Keratinocyte (primary cell): ENCODE data around the gene CD207. TPM values are rescaled to one million over a fixed set of nuclear protein-coding genes. Genes with fewer than 3 reads are reported as not detected.

Source experiments
- DNase-seq: peaks from one replicate; pipeline ENCODE4 v3.0.0-alpha.2; 2011; ENCODE audit warnings: low read depth, missing footprints, low spot score
- FAIRE-seq: peaks from 2 replicates; lab custom pipeline; 2011; peaks lifted over from hg19 to GRCh38; lab: Jason Lieb, UNC
- H2AFZ ChIP-seq: 2 replicates; pipeline ENCODE4 v1.6.0; 2012; ENCODE audit warnings: low read length, control low read depth, inconsistent platforms; ENCODE audit not compliant: control insufficient read depth
- H3K27ac ChIP-seq: 2 replicates; pipeline ENCODE4 v1.5.1; 2011; ENCODE audit warnings: low read length; ENCODE audit not compliant: control insufficient read depth, insufficient read depth
- H3K27me3 ChIP-seq: 3 replicates; pipeline ENCODE4 v1.6.0; 2011; ENCODE audit warnings: low read length; ENCODE audit not compliant: control insufficient read depth, insufficient read depth; ENCODE audit errors: extremely low read depth
- H3K36me3 ChIP-seq, 2 experiments: 2 replicates in 1 of 2; 3 replicates in 1 of 2; pipeline ENCODE4 v1.5.1; 2011; ENCODE audit warnings: low read length in 2 of 2, mild to moderate bottlenecking in 1 of 2; ENCODE audit not compliant: control insufficient read depth in 2 of 2, insufficient read depth in 2 of 2; ENCODE audit errors: extremely low read depth in 1 of 2
- H3K4me1 ChIP-seq: 3 replicates; pipeline ENCODE4 v1.5.1; 2011; ENCODE audit warnings: low read length; ENCODE audit not compliant: control insufficient read depth, insufficient read depth; ENCODE audit errors: extremely low read depth
- H3K4me2 ChIP-seq: 3 replicates; pipeline ENCODE4 v1.6.0; 2011; ENCODE audit warnings: low read depth, low read length; ENCODE audit not compliant: control insufficient read depth, insufficient read depth; ENCODE audit errors: extremely low read depth
- H3K4me3 ChIP-seq, 3 experiments: fragments of 200-600 bp in 1 of 3; sonication (generic) in 1 of 3; 2 replicates in 2 of 3; 3 replicates in 1 of 3; pipeline ENCODE4 v1.5.1; 2011 to 2016; ENCODE audit warnings: low read length in 3 of 3, mild to moderate bottlenecking in 3 of 3, control low read depth in 2 of 3, inconsistent platforms in 1 of 3, low read depth in 1 of 3, mixed read lengths in 1 of 3, mixed run types in 1 of 3, moderate library complexity in 1 of 3; ENCODE audit not compliant: control insufficient read depth in 2 of 3, insufficient read depth in 2 of 3; ENCODE audit errors: extremely low read depth in 1 of 3
- H3K79me2 ChIP-seq: 2 replicates; pipeline ENCODE4 v1.6.0; 2012; ENCODE audit warnings: low read length; ENCODE audit not compliant: control insufficient read depth, insufficient read depth
- H3K9ac ChIP-seq: 3 replicates; pipeline ENCODE4 v1.6.0; 2011; ENCODE audit warnings: low read length; ENCODE audit not compliant: control insufficient read depth, insufficient read depth; ENCODE audit errors: extremely low read depth
- H3K9me1 ChIP-seq: 3 replicates; pipeline ENCODE4 v1.6.0; 2011; ENCODE audit warnings: low read length; ENCODE audit not compliant: control insufficient read depth, insufficient read depth; ENCODE audit errors: extremely low read depth
- H3K9me3 ChIP-seq: 2 replicates; pipeline ENCODE4 v1.5.1; 2012; ENCODE audit warnings: low read depth, low read length; ENCODE audit not compliant: control insufficient read depth
- H4K20me1 ChIP-seq: 3 replicates; pipeline ENCODE4 v1.6.0; 2011; ENCODE audit warnings: low read length; ENCODE audit not compliant: control insufficient read depth, insufficient read depth; ENCODE audit errors: extremely low read depth
- EZH2 ChIP-seq: IDR thresholded peaks from one replicate; pipeline ENCODE4 v1.6.1; 2012; ENCODE audit warnings: inconsistent platforms, mild to moderate bottlenecking, low read length, moderate library complexity
- dilution Hi-C: fragments of 300-500 bp; cut with MboI; formaldehyde crosslinking; loops from one replicate; pipeline ENCODE4 v1.7.0; 2020; ENCODE audit warnings: low sequenced_read_pairs; ENCODE audit not compliant: extremely low pct_ligation_motif_present
- polyA plus RNA-seq, 5 experiments: library from polyadenylated mRNA; depleted of rRNA in 3 of 5; stranded (reverse) in 3 of 5; stranded (forward) in 1 of 5; unstranded in 1 of 5; fragments of >200 nt; gene quantifications; 1 replicate in 1 of 5; 2 replicates in 3 of 5; 3 replicates in 1 of 5; pipeline versions ENCODE4 v1.2.1 to v1.2.3, GENCODE V29; 2011 to 2012; ENCODE audit warnings: missing spikeins in 2 of 5, low read depth in 1 of 5, low replicate concordance in 1 of 5
- TF ChIP-seq, protein P1 (sequence below), 3 experiments: IDR thresholded peaks in 1 of 3; conservative IDR thresholded peaks in 1 of 3; optimal IDR thresholded peaks in 1 of 3; 2 replicates in 2 of 3; 3 replicates in 1 of 3; pipeline versions ENCODE3 to v1.5.1; 2011; ENCODE audit warnings: low read length in 3 of 3, mild to moderate bottlenecking in 3 of 3, moderate library complexity in 2 of 3, control low read depth in 1 of 3, inconsistent platforms in 1 of 3; ENCODE audit not compliant: insufficient read depth in 2 of 3; ENCODE audit errors: extremely low read depth in 1 of 3

Gene CD207
- polyA plus RNA-seq, 1 donor (not counting 4 experiments of a cell fraction or from before 2014, with no cell fraction given) = not detected

DNA sequence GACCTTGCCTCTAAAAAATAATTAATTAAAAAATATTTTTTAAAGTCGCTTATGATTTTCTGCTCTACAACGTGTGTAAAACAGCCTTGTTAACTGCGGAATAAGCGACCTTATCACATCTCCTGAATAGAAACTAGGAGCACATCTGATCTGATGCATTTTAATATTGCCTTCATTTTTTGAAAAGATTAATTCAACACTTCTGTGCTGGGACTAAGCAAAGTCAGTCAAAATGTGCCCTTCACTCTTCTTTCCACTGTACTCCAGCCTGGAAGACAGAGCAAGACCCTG lies 27.8 kb downstream of the CD207 start:
- H3K9me3 ChIP-seq = no peaks in the 10 kb centered on the region
- H3K4me1 ChIP-seq = no peaks in the 10 kb centered on the region
- no peaks in the 10 kb centered on the region for H3K9me1 ChIP-seq
- FAIRE-seq (no peak), DNase-seq (no peak)
- no peaks in the 10 kb centered on the region for H3K79me2 ChIP-seq
- no peak overlapping the region for H3K9ac ChIP-seq
- H4K20me1 ChIP-seq = no peaks in the 10 kb centered on the region
- TF ChIP-seq, protein P1, sequence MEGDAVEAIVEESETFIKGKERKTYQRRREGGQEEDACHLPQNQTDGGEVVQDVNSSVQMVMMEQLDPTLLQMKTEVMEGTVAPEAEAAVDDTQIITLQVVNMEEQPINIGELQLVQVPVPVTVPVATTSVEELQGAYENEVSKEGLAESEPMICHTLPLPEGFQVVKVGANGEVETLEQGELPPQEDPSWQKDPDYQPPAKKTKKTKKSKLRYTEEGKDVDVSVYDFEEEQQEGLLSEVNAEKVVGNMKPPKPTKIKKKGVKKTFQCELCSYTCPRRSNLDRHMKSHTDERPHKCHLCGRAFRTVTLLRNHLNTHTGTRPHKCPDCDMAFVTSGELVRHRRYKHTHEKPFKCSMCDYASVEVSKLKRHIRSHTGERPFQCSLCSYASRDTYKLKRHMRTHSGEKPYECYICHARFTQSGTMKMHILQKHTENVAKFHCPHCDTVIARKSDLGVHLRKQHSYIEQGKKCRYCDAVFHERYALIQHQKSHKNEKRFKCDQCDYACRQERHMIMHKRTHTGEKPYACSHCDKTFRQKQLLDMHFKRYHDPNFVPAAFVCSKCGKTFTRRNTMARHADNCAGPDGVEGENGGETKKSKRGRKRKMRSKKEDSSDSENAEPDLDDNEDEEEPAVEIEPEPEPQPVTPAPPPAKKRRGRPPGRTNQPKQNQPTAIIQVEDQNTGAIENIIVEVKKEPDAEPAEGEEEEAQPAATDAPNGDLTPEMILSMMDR (optimal IDR thresholded peaks at IDR 0.05 in 1 of 3, IDR thresholded peaks at IDR 0.05 in 1 of 3, conservative IDR thresholded peaks at IDR 0.05 in 1 of 3; ENCODE audit: extremely low read depth in 1 of 3, insufficient read depth in 2 of 3, low read length in 3 of 3) = no peak
- no peak for TF ChIP-seq EZH2
- no peak overlapping the region for H3K27ac ChIP-seq
- no peak overlapping the region for H3K4me2 ChIP-seq
- no peaks in the 10 kb centered on the region for H3K36me3 ChIP-seq
- H3K4me3 ChIP-seq = no peak overlapping the region
- dilution Hi-C loops = no loop called here
- H2AFZ ChIP-seq = no peak overlapping the region
- H3K27me3 ChIP-seq = peaks cover 9% of the 10 kb centered on the region

DNA sequence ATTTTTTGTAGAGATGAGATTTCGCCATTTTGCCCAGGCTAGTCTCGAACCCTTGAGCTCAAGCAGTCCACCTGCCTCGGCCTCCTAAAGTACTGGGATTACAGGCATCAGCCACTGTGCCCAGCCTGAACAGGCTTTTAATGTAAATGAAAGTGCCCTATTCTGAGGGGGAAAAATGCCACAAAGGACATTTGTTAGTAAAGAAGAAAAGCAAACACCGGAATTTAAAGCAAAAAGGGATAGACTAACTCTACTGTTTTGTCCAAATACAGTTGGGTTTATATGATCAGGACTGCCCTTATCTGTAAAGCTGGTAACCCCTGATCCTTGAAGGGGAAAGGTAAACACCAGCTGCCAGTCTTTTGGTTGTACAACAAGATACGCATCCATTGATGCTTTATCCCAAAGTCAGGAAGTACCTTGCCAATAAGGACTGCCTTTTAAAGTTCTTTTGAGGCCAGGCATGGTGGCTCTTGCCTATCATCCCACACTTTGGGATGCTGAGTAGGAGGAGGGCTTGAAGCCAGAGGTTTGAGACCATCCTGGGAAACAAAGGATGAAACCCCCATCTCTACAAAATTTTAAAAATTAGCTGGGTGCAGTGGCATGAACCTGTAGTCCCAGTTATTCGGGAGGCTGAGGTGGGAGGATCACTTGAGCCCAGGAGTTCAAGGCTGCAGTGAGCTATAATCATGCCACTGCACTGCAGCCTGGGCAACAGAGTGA lies 28.4 kb downstream of the CD207 start:
- H3K27me3 ChIP-seq = peaks cover 7% of the 10 kb centered on the region
- dilution Hi-C loops = no loop called here
- no peaks in the 10 kb centered on the region for H3K79me2 ChIP-seq
- no peak overlapping the region for H3K27ac ChIP-seq
- no peaks in the 10 kb centered on the region for H3K9me1 ChIP-seq
- DNase-seq = no peak
- H3K4me1 ChIP-seq = no peaks in the 10 kb centered on the region
- H3K4me3 ChIP-seq = no peak overlapping the region
- no peak for FAIRE-seq
- TF ChIP-seq EZH2 = no peak
- TF ChIP-seq, protein P1 (optimal IDR thresholded peaks at IDR 0.05 in 1 of 3, IDR thresholded peaks at IDR 0.05 in 1 of 3, conservative IDR thresholded peaks at IDR 0.05 in 1 of 3; ENCODE audit: extremely low read depth in 1 of 3, insufficient read depth in 2 of 3, low read length in 3 of 3) = no peak
- H2AFZ ChIP-seq = no peak overlapping the region
- no peaks in the 10 kb centered on the region for H3K36me3 ChIP-seq
- no peak overlapping the region for H3K4me2 ChIP-seq
- H4K20me1 ChIP-seq = no peaks in the 10 kb centered on the region
- no peak overlapping the region for H3K9ac ChIP-seq
- no peaks in the 10 kb centered on the region for H3K9me3 ChIP-seq
